ENCODE measurements around the gene FAM13A.
"Not testable (repeated sequence)": the region's sequence is repeated elsewhere in the genome, so short reads cannot be mapped to it uniquely, and the experiment has no call there.

Gene FAM13A

GRCh38 chr4:89064848-89065247, 7.9 kb upstream of the FAM13A start:
- in situ Hi-C loops (cut with MboI; ENCODE audit: low sequenced_read_pairs, unreplicated experiment): no loop called here
- TF ChIP-seq, protein P1, sequence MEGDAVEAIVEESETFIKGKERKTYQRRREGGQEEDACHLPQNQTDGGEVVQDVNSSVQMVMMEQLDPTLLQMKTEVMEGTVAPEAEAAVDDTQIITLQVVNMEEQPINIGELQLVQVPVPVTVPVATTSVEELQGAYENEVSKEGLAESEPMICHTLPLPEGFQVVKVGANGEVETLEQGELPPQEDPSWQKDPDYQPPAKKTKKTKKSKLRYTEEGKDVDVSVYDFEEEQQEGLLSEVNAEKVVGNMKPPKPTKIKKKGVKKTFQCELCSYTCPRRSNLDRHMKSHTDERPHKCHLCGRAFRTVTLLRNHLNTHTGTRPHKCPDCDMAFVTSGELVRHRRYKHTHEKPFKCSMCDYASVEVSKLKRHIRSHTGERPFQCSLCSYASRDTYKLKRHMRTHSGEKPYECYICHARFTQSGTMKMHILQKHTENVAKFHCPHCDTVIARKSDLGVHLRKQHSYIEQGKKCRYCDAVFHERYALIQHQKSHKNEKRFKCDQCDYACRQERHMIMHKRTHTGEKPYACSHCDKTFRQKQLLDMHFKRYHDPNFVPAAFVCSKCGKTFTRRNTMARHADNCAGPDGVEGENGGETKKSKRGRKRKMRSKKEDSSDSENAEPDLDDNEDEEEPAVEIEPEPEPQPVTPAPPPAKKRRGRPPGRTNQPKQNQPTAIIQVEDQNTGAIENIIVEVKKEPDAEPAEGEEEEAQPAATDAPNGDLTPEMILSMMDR (IDR thresholded peaks at IDR 0.05; ENCODE audit: borderline replicate concordance, control extremely low read depth, extremely low read depth, insufficient read depth, missing control alignments): no peak
- no peak for DNase-seq (ENCODE audit: low spot score)

GRCh38 chr4:89057844-89058243, 859 bp upstream of the FAM13A start:
- DNase-seq (ENCODE audit: low spot score); in situ Hi-C loops (cut with MboI; ENCODE audit: low sequenced_read_pairs, unreplicated experiment): not testable (repeated sequence)

- DNase-seq (ENCODE audit: low spot score): no peak
- in situ Hi-C loops (cut with MboI; ENCODE audit: low sequenced_read_pairs, unreplicated experiment): no loop called here
- TF ChIP-seq, protein P1 (IDR thresholded peaks at IDR 0.05; ENCODE audit: borderline replicate concordance, control extremely low read depth, extremely low read depth, insufficient read depth, missing control alignments): no peak
Measured at GRCh38 chr4:89056292-89056952, 563 bp downstream of the FAM13A start.

GRCh38 chr4:89055157-89056080, 1.6 kb downstream of the FAM13A start:
- in situ Hi-C loops (cut with MboI; ENCODE audit: low sequenced_read_pairs, unreplicated experiment): no loop called here
- DNase-seq (ENCODE audit: low spot score): no peak
- TF ChIP-seq, protein P1 (IDR thresholded peaks at IDR 0.05; ENCODE audit: borderline replicate concordance, control extremely low read depth, extremely low read depth, insufficient read depth, missing control alignments): no peak

DNA sequence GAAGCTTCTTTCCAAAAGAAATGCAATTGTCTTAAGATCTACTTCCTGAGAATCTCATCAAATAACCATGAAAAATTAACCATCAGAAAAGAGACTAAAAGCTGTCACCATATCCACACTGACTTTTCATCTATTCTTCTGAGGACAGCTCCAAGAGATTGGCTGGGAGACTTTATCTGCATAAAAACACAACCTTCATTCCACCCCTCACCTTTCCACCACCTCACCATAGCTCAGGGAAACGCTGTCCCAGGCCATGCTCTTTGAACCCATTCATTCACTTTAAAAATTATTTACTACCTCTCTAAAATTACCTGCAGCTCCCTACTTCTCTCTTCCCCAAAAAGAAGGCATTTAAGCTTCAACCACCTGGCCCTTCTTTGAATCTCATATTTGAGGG, 2.4 kb downstream of the FAM13A start:
- DNase-seq (ENCODE audit: low spot score): no peak
- in situ Hi-C loops (cut with MboI; ENCODE audit: low sequenced_read_pairs, unreplicated experiment): no loop called here
- TF ChIP-seq, protein P1 (IDR thresholded peaks at IDR 0.05; ENCODE audit: borderline replicate concordance, control extremely low read depth, extremely low read depth, insufficient read depth, missing control alignments): no peak

- TF ChIP-seq, protein P1 (IDR thresholded peaks at IDR 0.05; ENCODE audit: borderline replicate concordance, control extremely low read depth, extremely low read depth, insufficient read depth, missing control alignments): no peak
- in situ Hi-C loops (cut with MboI; ENCODE audit: low sequenced_read_pairs, unreplicated experiment): no loop called here
- DNase-seq (ENCODE audit: low spot score): no peak
Measured at GRCh38 chr4:89049853-89050252, 7.1 kb downstream of the FAM13A start.

All from GM13976 (cell line).